ENCODE data around the gene EML6. TPM values are rescaled to one million over a fixed set of nuclear protein-coding genes. Genes with fewer than 3 reads are reported as not detected.

EML6 gene
- polyA plus RNA-seq, 5 donors: 0.75 to 2.2 (median 1.6) TPM

DNA sequence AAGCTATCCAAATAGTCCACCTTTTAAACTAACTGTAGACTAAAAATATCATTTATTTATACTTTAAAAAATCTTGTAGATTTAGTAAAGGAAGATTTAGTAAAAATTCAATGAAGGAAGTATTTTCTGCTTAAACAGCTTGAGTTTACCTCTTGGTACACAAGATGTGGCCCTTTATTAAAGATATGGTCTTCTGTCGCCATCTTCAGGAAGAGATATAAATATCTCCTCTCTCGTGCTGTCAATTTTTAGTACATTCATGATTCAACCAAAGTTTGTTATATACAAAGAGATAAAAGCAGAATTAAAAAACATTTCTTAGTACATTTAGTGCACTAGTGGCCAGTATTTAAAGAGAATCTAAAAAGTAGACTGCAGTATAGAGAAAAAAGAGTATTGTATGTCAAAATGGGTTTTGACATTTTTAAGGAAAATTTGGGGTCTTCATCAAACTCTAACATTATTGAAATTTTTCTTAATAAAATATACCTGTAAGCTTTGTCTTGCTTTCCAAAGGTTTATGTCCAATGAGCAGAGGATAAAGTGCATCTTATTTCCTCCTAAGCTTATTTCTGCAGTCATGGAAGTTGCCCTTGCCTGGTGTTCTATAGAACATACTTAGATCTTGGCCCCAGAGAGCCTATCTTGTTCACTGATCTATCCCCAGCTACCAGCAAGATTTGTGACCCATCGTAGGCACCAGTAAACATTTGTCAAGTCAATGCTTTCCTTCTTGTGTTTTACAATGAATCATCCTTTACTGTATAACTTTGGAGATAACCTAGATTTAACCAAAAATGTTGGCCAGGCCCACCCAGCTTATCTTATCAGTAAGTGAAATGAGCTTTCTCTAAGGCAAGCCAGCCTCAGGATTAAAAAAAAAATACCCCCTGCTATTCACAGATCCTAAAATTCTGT is 18.5 kb upstream of the EML6 start:
- peak in 1 of 2 donors; percentile 63 for DNase-seq

DNA sequence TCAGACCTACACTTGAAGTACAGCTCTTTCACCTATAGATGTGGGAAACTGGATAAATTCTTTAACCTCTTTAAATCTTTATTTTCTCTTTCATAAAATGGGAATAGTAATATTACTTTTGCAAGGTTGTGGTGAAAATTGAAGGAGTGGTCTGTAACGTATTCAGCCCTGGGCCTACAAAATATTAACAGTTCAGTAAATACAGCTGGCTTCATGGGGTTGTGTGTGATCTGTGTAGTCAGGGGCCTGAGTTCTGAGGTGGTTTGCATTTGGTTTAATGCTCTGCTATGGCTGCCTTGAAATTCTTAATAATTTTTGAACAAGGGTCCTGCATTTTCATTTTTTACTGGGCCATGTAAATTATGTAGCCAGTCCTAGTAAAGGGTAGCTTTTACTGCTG is 16.8 kb upstream of the EML6 start:
- DNase-seq: no peak

DNA sequence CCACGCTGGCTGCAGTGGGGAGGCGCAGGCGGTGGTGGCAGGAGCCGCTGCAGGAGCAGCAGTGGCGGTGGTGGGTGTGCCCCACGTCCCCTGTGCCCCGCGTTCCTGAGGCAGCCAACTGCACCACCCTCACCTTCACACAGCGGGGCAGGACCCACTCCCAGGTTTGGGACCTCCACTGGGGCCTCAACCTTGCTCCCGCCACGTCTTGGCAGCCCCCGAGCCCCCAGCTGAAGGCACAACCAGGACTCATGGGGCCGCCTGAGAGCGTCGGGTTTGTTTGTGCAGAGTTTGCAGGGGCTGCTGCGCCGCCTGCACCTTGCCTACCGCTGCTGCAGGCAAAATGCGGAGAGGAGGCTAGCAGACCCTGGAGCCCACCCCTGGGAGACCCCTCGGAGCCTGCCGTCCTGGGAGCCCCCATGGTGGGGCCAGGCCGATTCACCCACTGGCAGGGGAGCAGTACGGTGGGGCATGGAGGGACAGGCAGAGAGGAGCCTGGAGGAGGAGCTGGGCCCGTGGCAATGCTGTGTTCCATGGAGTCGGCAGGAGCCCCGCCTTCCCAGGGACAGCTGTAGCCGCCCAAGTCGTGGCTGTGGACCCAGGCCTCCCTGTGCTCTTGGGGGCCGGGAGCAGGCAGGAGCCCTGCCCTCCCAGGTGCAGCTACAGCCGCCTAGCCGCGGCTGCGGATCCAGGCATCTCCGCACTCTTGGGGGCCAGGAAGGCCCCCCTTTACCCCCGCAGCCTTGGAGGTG is 14.7 kb upstream of the EML6 start:
- DNase-seq: peak in 1 of 2 donors; percentile 41

DNA sequence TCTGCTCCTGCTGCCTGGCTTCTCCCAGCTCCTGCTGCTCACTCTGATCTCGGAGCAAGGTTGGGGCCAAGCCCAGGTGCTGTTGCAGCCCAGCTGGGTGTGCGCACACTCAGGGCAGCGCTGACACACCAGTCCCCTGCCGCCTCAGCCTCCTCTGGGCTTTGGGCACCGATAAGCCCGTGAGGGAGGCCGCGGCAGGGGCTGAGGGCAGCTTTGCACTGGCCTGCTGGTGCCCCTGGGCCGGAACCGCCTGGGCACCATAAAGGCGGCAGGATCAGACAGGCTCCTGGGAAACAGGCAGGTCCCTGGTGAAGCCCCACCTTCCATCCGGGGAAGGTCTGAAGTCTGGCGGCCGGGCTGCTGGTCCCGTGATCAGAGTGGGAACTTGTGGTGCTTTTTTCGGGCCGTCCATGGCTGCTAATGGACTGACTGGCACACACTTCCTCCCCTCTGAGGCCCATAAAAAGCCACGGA is 14.1 kb upstream of the EML6 start:
- DNase-seq: peak in 1 of 2 donors; percentile 21

DNA sequence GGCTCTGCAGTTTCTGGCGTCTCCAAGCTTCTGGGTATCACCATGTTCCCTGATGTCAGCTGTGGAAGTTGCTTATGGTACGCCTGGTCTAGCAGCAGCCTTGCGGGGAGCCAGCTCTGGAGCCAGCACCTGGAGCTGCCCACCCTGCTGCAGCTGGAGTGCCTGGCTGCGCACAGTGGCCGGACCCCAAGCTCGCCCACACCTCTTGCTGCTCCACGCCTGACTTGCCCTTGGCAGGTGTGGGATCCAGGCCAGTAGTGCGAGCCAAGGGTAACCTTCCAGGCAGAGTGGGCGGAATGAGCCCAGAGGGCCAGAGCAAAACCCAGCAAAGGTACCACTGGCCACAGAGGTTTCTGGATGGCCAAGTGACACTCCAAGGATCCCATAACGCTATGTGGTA is 13.2 kb upstream of the EML6 start:
- no peak for DNase-seq

DNA sequence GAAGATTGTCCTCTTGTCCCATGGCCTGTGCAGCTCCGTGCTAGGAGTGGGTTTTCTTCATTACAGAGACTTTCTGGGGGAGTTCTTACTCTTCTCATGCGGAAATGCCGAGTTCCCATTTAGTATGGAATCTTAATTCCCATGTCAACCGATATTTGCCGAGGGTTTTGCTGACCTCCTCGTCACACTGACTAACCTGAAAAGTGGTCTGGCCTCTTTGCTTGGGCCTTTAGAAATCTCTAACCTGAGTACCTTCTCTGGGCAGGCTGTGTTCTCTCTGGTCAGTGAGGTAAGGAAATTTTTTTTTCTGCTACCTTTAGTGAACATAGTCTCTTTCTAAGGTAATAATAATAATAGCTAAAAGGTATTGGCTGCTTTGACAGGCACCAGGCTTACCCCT is 10.9 kb upstream of the EML6 start:
- DNase-seq: no peak

DNA sequence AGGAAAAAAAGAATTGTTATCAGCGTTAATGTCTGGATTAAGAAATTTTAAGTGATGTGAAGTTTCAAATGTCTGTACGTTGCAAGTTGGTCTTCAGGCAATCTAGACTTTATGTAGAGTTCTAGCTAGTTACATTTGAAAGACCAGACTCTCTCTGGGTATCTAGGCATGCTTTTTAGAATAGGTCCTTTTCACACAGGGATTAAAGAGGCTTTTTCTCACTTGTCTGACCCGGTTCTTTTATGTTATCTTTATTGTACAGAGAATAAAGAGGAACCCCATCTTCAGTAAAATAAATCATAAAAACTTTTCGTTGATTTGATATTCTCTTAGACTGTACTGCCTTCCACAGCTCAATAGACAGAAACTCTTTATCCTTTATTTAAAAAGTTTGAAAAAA is 8.5 kb upstream of the EML6 start:
- no peak for DNase-seq

DNA sequence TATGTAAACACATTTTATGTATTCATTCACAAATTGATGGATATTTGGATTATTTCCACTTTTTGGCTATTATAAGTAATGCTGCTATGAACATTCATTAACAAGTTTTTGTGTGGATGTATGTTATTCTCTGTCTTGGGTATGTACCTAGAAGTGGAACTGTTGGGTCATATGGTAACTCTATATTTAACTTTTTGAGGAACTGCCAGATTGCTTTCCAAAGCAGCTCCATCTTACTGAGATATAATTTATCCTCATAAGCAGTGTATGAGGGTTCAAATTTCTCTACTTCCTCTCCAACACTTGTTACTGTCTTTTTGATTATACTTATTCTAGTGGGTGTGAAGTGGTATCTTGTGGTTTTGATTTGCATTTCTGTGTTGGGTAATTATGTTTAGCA is 7.1 kb upstream of the EML6 start:
- no peak for DNase-seq

DNA sequence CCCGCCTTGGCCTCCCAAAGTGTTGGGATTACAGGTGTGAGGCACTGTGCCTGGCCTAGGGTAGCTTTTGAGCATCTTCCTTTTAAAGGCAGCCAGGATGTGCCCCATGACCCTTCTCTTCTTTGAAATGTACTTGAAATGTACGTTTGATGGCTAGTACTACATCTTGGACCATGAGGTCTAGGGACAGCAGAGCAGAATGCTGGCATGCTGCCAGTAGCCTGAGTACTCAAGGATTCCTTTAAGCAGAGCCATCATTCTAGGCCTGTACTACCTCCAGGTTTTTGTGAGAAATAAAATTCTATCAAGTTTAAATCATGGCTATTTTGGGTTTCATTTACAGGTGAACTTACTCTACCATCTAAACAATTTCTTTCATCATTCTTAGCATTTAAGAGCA is 2.9 kb upstream of the EML6 start:
- no peak for DNase-seq

DNA sequence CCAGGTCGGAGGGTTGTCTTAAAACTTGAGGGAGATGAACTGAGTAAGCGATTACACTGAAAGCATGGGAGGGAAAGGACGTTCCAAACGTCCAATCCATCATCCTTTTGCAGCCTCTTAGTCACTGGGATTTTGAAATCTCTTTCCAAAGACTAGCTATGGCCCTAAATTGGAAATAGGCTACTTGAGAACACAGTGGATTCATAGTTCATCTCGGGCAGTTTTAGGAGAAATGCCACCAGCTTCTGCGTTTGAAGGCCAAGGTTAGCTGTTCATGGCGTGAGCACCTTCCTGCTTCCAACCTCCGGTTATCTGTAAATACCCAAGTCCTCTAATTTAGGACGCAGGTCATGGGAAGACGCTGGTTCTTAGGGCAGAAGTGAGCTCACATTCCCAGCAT is 821 bp upstream of the EML6 start:
- no peak for DNase-seq

DNA sequence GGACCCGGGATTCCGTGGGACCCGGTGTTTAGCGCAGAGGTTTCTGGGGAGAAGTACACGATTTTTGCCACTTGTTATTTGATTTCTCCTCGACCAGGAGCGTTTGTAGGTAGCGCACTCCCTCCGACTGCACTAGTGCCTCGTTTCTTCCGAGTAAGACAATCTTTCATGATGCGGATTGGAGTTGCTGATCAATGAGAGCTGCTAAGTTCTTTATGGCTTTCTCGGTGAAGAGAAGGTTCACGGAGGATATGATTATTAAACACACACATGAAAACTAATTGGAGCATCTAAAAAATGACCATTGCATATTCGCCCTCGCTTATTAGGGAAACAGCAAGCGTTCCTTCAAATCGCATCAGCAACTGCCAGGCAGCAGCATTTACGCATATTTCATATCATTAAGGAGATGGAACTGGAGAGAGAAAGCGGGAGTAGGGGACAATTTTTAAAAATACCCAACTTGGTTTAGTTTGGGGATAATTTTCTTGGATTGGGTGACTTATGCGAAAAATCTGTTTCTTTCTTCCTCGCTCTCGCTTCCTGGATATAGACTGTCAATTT is 616 bp downstream of the EML6 start:
- no peak for DNase-seq

DNA sequence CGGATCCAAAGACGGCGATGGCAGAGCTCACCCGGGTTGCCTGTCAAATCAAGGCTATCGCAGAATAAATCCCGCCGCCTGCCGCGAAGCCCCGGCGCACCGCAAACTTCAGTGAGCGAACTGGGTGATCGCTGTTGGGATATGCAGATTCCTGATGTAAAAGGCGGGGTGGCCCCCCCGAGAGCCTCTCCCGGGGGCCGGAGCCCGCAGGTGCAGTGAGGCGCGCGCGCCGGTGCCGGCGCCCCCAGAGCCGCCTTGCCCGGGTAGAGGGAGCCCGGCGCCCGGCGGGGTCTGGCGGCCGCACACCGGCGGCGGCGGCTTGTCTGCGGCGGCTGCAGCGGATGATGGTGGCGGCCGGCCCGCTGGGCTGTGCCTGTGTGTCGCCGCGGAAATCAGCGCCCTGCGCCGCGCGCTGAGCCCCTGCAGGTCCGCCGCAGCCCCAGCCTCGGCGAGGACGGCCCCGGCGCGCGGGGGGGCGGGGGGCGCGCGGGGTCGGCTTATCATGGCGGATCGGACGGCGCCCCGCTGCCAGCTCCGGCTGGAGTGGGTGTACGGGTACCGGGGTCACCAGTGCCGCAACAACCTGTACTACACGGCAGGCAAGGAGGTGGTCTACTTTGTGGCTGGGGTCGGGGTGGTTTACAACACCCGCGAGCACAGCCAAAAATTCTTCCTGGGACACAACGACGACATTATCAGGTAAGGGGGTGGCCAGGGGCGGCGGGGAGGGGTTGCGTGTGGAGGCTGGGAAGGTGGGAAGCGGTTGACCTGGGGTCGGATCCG is 1.3 kb downstream of the EML6 start:
- no peak for DNase-seq

DNA sequence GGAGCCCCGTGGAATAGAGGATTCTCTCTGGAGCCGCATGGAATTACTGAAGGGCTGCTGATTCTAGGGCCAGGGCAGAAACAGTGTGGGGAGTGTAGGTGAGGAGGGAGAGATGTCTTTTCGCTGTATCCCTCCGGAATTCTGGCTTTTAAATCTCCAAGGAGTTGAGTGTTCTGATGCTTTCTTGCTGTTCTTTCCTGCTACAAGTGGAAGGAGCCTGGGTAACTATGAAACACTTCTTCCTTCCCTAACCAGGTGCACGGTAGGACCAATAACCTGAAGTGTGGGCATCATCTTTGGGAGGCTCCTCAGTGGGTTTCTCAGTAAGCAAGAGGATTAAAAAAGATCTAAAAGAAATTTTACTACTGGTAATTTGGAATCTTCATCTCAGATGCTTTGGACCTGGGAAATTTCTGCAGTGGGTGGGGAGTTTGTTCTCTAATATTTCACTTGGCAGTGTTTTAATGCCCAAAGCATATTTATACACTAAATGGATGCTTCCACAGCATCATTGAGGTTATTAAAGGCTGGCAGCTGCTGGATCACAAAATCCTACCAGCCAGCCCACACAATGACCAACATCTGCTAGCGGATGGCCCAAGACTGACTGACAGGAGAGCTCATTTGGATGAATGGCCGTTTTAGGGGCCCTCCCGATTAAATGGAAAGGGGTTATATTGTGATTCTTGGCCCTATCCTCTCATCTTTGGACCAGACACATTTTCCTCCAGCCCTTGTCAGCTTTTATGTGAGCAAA is 2.1 kb downstream of the EML6 start:
- DNase-seq: no peak

DNA sequence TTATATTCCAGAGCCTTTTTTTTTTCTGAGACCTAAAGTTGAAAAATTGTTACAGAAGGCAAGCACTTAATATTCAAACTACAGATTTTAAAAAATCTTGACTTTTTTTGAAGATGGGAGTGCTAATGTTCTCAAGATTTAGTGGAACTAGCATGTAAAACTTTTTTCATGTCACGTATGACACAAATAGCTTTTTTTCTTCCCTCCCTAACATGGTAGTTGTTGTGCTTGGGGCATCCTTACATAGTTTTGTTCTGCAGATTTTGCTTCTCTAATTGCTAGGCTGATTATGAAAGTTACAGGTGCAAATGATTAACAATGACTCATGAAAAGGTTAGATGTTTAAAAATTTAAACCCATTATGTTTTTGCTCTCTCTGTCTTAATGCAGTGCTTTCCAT is 3.0 kb downstream of the EML6 start:
- no peak for DNase-seq

DNA sequence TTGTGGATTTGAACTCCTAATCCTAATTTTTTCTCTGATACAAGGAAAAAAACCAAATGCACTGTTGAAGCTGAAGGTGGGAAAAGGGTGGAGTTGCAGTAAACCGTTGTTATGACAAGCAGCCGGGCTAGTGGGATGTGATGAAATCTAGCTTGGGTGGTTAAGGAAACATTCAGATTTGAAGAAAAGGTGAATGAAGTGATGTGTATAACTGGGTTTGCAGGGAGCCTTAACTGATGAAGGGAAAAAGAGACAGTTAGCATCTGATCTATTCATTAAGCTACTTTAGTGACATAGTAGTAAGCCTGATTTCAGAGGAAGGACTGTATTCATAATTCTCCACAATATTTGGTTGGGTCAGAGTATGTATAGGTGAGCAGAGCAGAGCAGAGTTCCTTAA is 3.5 kb downstream of the EML6 start:
- DNase-seq: no peak

DNA sequence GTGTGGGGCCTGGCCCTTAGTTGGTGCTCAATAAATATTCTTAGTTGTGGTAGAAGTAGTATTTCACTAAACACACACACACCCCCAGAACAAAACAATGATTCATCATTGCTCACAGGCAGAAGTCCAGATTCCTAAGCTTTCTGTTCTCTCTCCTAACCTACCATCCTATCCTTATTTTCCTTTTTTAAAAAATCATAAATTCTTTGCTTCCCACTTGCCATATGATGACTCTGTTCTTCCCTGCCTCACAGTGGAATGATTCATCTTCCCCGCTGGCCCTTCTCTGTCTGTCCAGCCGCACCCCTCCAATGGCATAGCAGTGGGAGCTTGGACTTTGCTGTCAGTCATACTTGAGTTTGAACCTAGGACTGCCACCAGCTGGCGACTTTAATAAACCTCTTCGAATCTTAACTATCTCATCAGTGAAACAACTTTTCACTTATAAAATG is 5.2 kb downstream of the EML6 start:
- no peak for DNase-seq

DNA sequence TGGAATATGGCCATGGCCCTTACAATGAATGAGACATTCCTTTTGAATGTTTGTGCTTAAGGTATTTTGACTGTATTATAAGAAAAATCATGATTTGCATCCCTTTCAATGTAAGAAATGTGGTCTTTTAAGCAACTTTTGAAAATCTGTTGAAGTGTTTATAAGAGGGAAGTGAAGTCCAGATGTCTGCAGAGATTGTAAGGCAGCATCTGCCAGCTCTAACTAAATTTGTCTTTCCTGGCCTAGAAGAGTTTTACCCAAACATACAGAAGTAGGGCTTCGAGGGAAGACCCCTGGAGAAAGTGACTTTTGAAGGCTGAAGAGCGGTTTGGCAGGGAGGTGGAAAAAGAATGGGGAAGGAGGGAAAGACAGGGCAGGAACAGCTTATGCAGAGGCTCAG is 12.2 kb downstream of the EML6 start:
- no peak for DNase-seq

DNA sequence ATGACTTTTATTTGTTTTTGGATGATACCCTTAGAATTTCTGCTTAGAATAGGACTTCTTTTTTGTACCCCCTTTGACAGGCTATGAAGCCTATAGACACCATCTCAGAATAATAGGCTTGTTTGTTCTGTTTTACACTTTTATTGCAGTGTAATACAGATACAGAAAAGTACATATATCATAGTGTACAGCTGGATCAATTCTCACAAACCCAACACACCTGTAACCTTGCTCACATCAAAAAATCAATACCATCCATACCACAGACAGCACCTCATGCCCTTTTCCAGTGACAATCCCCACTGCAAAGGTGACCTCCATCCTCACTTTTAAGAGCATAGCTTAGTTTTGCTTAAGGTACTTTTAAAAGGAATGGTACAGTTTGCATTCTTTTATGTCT is 14.8 kb downstream of the EML6 start:
- DNase-seq: no peak

DNA sequence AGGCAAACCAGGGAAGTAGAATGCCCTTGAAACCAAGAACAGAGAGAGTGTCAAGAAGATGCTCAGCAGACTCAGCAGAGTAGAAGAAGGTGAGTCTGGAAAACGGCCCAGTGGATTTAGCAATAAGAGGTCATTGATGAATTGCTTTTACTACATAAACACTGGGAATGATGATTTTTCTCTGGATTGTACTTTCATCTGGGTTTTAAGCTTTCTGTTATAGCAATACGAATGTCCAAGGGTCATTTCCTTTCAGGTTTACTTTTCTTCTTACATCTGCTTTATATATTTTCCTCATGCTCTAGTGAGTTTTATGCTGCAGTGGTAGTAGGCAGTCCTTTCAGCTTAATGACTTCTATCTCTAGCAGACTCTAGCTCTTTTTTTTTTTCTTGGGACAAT is 16.9 kb downstream of the EML6 start:
- no peak for DNase-seq

DNA sequence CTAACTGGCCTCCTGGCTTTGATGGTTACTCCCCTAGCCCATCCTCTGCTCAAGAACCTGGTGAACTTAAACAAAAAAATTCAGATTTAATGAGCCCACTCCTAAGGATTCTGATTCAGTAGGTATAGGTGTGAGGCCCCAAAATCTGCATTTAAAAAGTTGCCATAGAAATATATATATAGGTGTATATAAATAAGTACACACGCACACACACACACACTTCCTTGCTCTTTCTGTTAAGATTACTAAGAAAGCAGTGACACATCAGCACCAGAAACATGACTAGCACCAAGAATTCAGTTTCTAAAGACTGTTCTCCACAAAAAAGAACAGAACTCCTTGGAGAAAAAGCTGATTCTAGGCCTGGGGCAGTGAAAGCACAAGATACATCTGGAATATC is 17.8 kb downstream of the EML6 start:
- DNase-seq: no peak

DNA sequence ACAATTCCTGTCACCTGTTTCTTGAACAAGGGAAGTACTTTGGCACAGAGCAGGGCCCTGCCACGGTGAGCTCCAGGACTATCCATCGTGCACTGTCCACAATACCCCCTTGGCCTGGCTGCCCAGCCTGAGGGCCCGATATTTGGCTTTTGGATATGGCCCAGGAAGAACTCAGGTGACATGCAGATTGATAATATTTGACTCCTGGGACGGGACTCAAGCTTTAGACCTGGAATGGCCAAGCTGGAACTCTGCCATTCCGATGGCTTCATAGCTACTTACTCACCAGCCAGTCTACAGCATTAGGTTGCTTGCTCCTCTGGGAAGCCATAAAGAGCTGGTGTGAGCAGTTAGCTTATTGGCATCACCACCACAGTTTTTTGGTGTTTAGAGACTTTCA is 26.6 kb downstream of the EML6 start:
- no peak for DNase-seq
